ENCODE measurements around the gene ARHGEF28.
A peak's percentile ranks its signal among the peaks of the same experiment; 100 is the strongest.

The ARHGEF28 gene

GRCh38 chr5:73816656-73817420 lies 190.8 kb downstream of the ARHGEF28 start:
- H2BK15ac ChIP-seq (ENCODE audit: low read depth, poor library complexity, severe bottlenecking): no peak overlapping the region
- H3K4me2 ChIP-seq (ENCODE audit: low read length, poor library complexity, severe bottlenecking): peak overlapping the region; percentile 20
- peak overlapping the region in 1 of 2 experiments; percentile 62 for H3K4ac ChIP-seq (ENCODE audit: low read depth in 1 of 2, low read length in 2 of 2)
- H3K79me1 ChIP-seq (replicated peaks; ENCODE audit: low read length, poor library complexity, severe bottlenecking): no peaks in the 10 kb centered on the region
- DNase-seq: peak; percentile 67
- H2BK12ac ChIP-seq (ENCODE audit: low read length in 2 of 2): no peak overlapping the region
- peak overlapping the region; percentile 10 to 37 for H3K18ac ChIP-seq (ENCODE audit: low read depth in 1 of 2, low read length in 2 of 2)
- peak overlapping the region; percentile 8 for H4K8ac ChIP-seq (ENCODE audit: low read length)
- no peak overlapping the region for H3K9ac ChIP-seq (ENCODE audit: low read length)
- no peak overlapping the region for H3K4me3 ChIP-seq (ENCODE audit: insufficient read depth in 1 of 2, low read depth in 1 of 2, low read length in 2 of 2)
- no peak overlapping the region for H2AK5ac ChIP-seq (ENCODE audit: low read length, severe bottlenecking)
- no peak overlapping the region for H4K91ac ChIP-seq (ENCODE audit: low read length)
- H3K27me3 ChIP-seq (ENCODE audit: control insufficient read depth in 1 of 2, insufficient read depth in 1 of 2, low read length in 2 of 2): no peaks in the 10 kb centered on the region
- peak overlapping the region; percentile 96 for H3K27ac ChIP-seq (ENCODE audit: low read length, poor library complexity, severe bottlenecking)
- no peak overlapping the region for H2BK120ac ChIP-seq (ENCODE audit: low read depth, low read length)
- no peak overlapping the region for H2AFZ ChIP-seq (ENCODE audit: low read depth, low read length)
- H3K36me3 ChIP-seq (ENCODE audit: control insufficient read depth in 1 of 2, insufficient read depth in 2 of 2, low read depth in 1 of 2, low read length in 2 of 2): peaks cover 0 to 6% of the 10 kb centered on the region in 2 experiments
- peaks cover 11% of the 10 kb centered on the region for H3K4me1 ChIP-seq (ENCODE audit: control insufficient read depth, insufficient read depth, low read depth, low read length)
- H3K14ac ChIP-seq (ENCODE audit: low read length in 2 of 2): no peak overlapping the region
- H2BK5ac ChIP-seq (ENCODE audit: low read depth, low read length, poor library complexity, severe bottlenecking): no peak overlapping the region
- no peak overlapping the region for H3K23ac ChIP-seq (ENCODE audit: low read length in 2 of 2)
- whole genome bisulfite sequencing: 81% methylated on average over 4 of the region's 5 CpGs
- no peaks in the 10 kb centered on the region for H3K9me3 ChIP-seq (ENCODE audit: control insufficient read depth, low read length)

- no peak for DNase-seq
- H3K23ac ChIP-seq (ENCODE audit: low read length in 2 of 2): no peak overlapping the region
- no peak overlapping the region for H3K9ac ChIP-seq (ENCODE audit: low read length)
- H3K27me3 ChIP-seq (ENCODE audit: control insufficient read depth in 1 of 2, insufficient read depth in 1 of 2, low read length in 2 of 2): no peaks in the 10 kb centered on the region
- no peak overlapping the region for H4K8ac ChIP-seq (ENCODE audit: low read length)
- no peak overlapping the region for H4K91ac ChIP-seq (ENCODE audit: low read length)
- H3K4me3 ChIP-seq (ENCODE audit: insufficient read depth in 1 of 2, low read depth in 1 of 2, low read length in 2 of 2): no peak overlapping the region
- no peaks in the 10 kb centered on the region for H3K79me1 ChIP-seq (replicated peaks; ENCODE audit: low read length, poor library complexity, severe bottlenecking)
- no peak overlapping the region for H3K18ac ChIP-seq (ENCODE audit: low read depth in 1 of 2, low read length in 2 of 2)
- H2BK120ac ChIP-seq (ENCODE audit: low read depth, low read length): no peak overlapping the region
- H3K4me2 ChIP-seq (ENCODE audit: low read length, poor library complexity, severe bottlenecking): no peak overlapping the region
- no peak overlapping the region for H3K4ac ChIP-seq (ENCODE audit: low read depth in 1 of 2, low read length in 2 of 2)
- H3K14ac ChIP-seq (ENCODE audit: low read length in 2 of 2): no peak overlapping the region
- peaks cover 0 to 6% of the 10 kb centered on the region in 2 experiments for H3K36me3 ChIP-seq (ENCODE audit: control insufficient read depth in 1 of 2, insufficient read depth in 2 of 2, low read depth in 1 of 2, low read length in 2 of 2)
- H2AK5ac ChIP-seq (ENCODE audit: low read length, severe bottlenecking): peak overlapping the region; percentile 45
- no peak overlapping the region for H2BK12ac ChIP-seq (ENCODE audit: low read length in 2 of 2)
- no peak overlapping the region for H2BK15ac ChIP-seq (ENCODE audit: low read depth, poor library complexity, severe bottlenecking)
- H3K4me1 ChIP-seq (ENCODE audit: control insufficient read depth, insufficient read depth, low read depth, low read length): peaks cover 17% of the 10 kb centered on the region
- H3K9me3 ChIP-seq (ENCODE audit: control insufficient read depth, low read length): no peaks in the 10 kb centered on the region
- no peak overlapping the region for H2AFZ ChIP-seq (ENCODE audit: low read depth, low read length)
- H3K27ac ChIP-seq (ENCODE audit: low read length, poor library complexity, severe bottlenecking): peak overlapping the region; percentile 95
- H2BK5ac ChIP-seq (ENCODE audit: low read depth, low read length, poor library complexity, severe bottlenecking): no peak overlapping the region
Observed at GRCh38 chr5:73818357-73818756, 192.4 kb downstream of the ARHGEF28 start.

DNA sequence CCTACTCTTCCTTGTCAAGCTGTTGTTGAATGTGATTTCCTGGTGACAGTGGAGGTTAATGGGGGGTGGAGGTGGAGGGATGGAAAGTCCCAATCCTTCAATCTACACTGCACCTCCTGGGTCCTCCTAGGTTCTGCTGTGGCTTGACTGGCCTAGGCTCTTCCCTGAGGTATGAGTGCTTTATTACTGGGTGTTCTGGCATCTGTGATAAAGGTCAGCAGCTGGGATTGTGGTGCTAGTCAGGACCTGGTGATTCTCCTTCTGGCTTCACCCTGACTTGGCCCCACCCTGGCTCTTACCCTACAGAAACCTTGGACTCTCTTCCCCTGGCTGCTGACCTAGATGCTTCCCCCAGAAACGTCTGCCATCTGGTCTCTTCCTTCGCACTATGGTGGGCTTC lies 194.3 kb downstream of the ARHGEF28 start:
- no peaks in the 10 kb centered on the region for H3K9me3 ChIP-seq (ENCODE audit: control insufficient read depth, low read length)
- H3K14ac ChIP-seq (ENCODE audit: low read length in 2 of 2): no peak overlapping the region
- H4K8ac ChIP-seq (ENCODE audit: low read length): no peak overlapping the region
- peak overlapping the region; percentile 80 for H2BK5ac ChIP-seq (ENCODE audit: low read depth, low read length, poor library complexity, severe bottlenecking)
- H2BK12ac ChIP-seq (ENCODE audit: low read length in 2 of 2): no peak overlapping the region
- H3K79me1 ChIP-seq (replicated peaks; ENCODE audit: low read length, poor library complexity, severe bottlenecking): no peaks in the 10 kb centered on the region
- no peak for DNase-seq
- peak overlapping the region; percentile 95 for H3K27ac ChIP-seq (ENCODE audit: low read length, poor library complexity, severe bottlenecking)
- H4K91ac ChIP-seq (ENCODE audit: low read length): no peak overlapping the region
- no peak overlapping the region for H3K4me3 ChIP-seq (ENCODE audit: insufficient read depth in 1 of 2, low read depth in 1 of 2, low read length in 2 of 2)
- peak overlapping the region; percentile 9 for H2BK15ac ChIP-seq (ENCODE audit: low read depth, poor library complexity, severe bottlenecking)
- H3K4ac ChIP-seq (ENCODE audit: low read depth in 1 of 2, low read length in 2 of 2): no peak overlapping the region
- H3K27me3 ChIP-seq (ENCODE audit: control insufficient read depth in 1 of 2, insufficient read depth in 1 of 2, low read length in 2 of 2): no peaks in the 10 kb centered on the region
- H3K4me2 ChIP-seq (ENCODE audit: low read length, poor library complexity, severe bottlenecking): no peak overlapping the region
- no peak overlapping the region for H3K23ac ChIP-seq (ENCODE audit: low read length in 2 of 2)
- H2BK120ac ChIP-seq (ENCODE audit: low read depth, low read length): no peak overlapping the region
- H3K4me1 ChIP-seq (ENCODE audit: control insufficient read depth, insufficient read depth, low read depth, low read length): peaks cover 23% of the 10 kb centered on the region
- no peak overlapping the region for H2AFZ ChIP-seq (ENCODE audit: low read depth, low read length)
- no peak overlapping the region for H3K18ac ChIP-seq (ENCODE audit: low read depth in 1 of 2, low read length in 2 of 2)
- 90% methylated on average over 2 of the region's 2 CpGs for WGBS
- H3K9ac ChIP-seq (ENCODE audit: low read length): no peak overlapping the region
- H2AK5ac ChIP-seq (ENCODE audit: low read length, severe bottlenecking): peak overlapping the region; percentile 99
- H3K36me3 ChIP-seq (ENCODE audit: control insufficient read depth in 1 of 2, insufficient read depth in 2 of 2, low read depth in 1 of 2, low read length in 2 of 2): peaks cover 0 to 9% of the 10 kb centered on the region in 2 experiments

- 100% methylated on average over 3 of the region's 4 CpGs for WGBS
- no peaks in the 10 kb centered on the region for H3K79me1 ChIP-seq (replicated peaks; ENCODE audit: low read length, poor library complexity, severe bottlenecking)
- H3K4ac ChIP-seq (ENCODE audit: low read depth in 1 of 2, low read length in 2 of 2): no peak overlapping the region
Observed at GRCh38 chr5:73821003-73821402, 195.0 kb downstream of the ARHGEF28 start.

More at GRCh38 chr5:73821003-73821402, 195.0 kb downstream of the ARHGEF28 start:
- no peak overlapping the region for H3K18ac ChIP-seq (ENCODE audit: low read depth in 1 of 2, low read length in 2 of 2)
- no peak overlapping the region for H2BK15ac ChIP-seq (ENCODE audit: low read depth, poor library complexity, severe bottlenecking)
- DNase-seq: no peak
- no peak overlapping the region for H2BK12ac ChIP-seq (ENCODE audit: low read length in 2 of 2)
- H3K36me3 ChIP-seq (ENCODE audit: control insufficient read depth in 1 of 2, insufficient read depth in 2 of 2, low read depth in 1 of 2, low read length in 2 of 2): peaks cover 0 to 12% of the 10 kb centered on the region in 2 experiments
- no peak overlapping the region for H3K14ac ChIP-seq (ENCODE audit: low read length in 2 of 2)
- no peak overlapping the region for H3K23ac ChIP-seq (ENCODE audit: low read length in 2 of 2)
- H3K9ac ChIP-seq (ENCODE audit: low read length): no peak overlapping the region
- peak overlapping the region; percentile 99 for H2AK5ac ChIP-seq (ENCODE audit: low read length, severe bottlenecking)
- H3K4me3 ChIP-seq (ENCODE audit: insufficient read depth in 1 of 2, low read depth in 1 of 2, low read length in 2 of 2): no peak overlapping the region
- no peaks in the 10 kb centered on the region for H3K27me3 ChIP-seq (ENCODE audit: control insufficient read depth in 1 of 2, insufficient read depth in 1 of 2, low read length in 2 of 2)
- no peak overlapping the region for H4K8ac ChIP-seq (ENCODE audit: low read length)
- H4K91ac ChIP-seq (ENCODE audit: low read length): no peak overlapping the region
- no peak overlapping the region for H2BK120ac ChIP-seq (ENCODE audit: low read depth, low read length)
- no peaks in the 10 kb centered on the region for H3K9me3 ChIP-seq (ENCODE audit: control insufficient read depth, low read length)
- H2AFZ ChIP-seq (ENCODE audit: low read depth, low read length): no peak overlapping the region
- peaks cover 27% of the 10 kb centered on the region for H3K4me1 ChIP-seq (ENCODE audit: control insufficient read depth, insufficient read depth, low read depth, low read length)
- peak overlapping the region; percentile 95 for H3K27ac ChIP-seq (ENCODE audit: low read length, poor library complexity, severe bottlenecking)
- no peak overlapping the region for H3K4me2 ChIP-seq (ENCODE audit: low read length, poor library complexity, severe bottlenecking)
- H2BK5ac ChIP-seq (ENCODE audit: low read depth, low read length, poor library complexity, severe bottlenecking): no peak overlapping the region

Data from mesenchymal stem cell (in vitro differentiated cells and primary cell).